ENCODE measurements around the gene LRRC74B.

LRRC74B gene

GRCh38 chr22:21014726-21015465 is 30.9 kb upstream of the LRRC74B start, which contains the start of gene P2RX6:
Gene P2RX6 (plus strand): TSS chr22:21015165. CDS start chr22:21015175, 10 bp downstream.
- no peak for DNase-seq

DNA sequence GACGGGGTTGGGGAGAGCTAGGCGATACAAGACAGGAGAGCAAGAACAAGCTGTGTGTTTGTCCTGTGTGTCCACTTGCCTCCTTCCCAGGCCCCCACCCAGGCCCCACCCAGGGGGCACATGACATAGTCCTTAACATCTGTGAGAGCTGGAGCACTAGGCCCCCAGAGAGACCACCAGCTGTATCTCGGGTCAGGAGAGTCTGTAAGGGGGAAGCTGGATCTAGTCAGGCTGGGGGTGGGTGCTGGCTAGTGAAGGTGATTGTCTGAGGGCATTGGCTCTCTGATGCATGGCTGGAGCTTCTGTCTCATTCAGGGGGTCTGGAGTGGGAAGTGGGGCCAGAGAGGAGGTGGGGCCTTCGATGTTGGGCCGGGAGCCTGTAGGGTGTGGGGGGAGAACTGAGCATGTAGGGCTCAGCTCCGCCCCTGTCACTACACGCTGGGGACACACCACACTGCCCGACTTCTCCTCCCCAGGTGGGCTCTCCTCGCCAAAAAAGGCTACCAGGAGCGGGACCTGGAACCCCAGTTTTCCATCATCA is 30.2 kb upstream of the LRRC74B start:
- no peak for DNase-seq

DNA sequence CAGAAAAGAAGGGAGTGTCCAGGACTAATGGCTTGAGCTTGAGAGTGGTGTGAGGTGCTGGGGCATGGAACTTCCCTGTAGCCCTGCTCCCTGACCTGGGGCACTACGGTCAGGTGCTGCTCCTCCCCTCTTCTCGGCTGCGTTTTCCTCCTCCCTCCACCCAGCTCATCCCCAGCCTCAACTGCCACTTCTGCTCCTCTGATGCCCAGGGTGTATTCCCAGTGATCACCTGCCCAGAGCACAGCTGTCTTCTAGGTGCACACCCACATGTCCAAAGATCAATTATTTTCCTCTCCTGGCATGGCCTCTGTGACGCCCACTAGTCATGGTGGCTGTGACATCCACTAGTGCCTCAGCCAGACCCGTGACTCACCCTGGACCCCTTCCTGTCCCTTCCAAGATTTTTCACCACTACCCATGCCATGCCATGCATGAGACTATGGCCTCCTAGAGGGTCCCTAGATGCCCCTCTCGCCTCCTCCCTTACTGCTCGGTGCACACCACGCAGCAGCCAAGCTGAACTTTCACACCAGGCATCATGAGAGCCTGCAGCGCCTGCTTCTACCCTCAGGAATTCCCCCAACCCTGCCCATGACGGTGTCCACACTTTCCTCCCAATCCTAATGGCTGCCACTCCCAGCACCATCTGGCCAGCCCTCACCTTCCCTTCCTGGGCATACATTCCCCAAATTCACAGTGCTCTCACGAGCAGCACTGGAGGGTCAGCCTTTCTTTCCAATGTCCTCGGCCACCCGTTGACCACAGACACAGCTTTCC is 28.9 kb upstream of the LRRC74B start:
- DNase-seq = no peak

DNA sequence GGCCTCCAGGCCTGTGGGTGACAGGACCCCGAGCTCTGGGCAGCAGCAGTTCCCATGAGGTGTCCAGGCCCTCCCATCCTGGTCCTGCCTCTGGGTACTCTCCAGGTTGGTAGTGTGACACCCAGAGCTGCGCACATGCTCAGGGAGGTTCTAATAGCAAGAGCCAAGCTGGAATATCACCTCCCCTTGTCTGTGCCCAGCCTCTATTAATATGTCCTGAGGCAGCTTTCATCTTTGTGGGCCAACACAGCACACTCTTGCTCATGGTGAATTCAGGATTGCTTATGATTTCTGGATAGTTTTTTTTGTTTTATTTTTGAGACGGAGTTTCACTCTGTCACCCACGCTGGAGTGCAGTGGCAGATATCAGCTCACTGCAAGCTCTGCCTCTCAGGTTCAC is 27.4 kb upstream of the LRRC74B start:
- no peak for DNase-seq

GRCh38 chr22:21020802-21021429 is 24.8 kb upstream of the LRRC74B start:
- DNase-seq = no peak

- DNase-seq = no peak
Observed at GRCh38 chr22:21022507-21022906, 23.2 kb upstream of the LRRC74B start.

GRCh38 chr22:21022955-21023614 is 22.7 kb upstream of the LRRC74B start:
- no peak for DNase-seq

GRCh38 chr22:21025266-21025665 is 20.5 kb upstream of the LRRC74B start:
- no peak for DNase-seq

- DNase-seq = no peak
Observed at GRCh38 chr22:21025763-21026755, 19.7 kb upstream of the LRRC74B start.

DNA sequence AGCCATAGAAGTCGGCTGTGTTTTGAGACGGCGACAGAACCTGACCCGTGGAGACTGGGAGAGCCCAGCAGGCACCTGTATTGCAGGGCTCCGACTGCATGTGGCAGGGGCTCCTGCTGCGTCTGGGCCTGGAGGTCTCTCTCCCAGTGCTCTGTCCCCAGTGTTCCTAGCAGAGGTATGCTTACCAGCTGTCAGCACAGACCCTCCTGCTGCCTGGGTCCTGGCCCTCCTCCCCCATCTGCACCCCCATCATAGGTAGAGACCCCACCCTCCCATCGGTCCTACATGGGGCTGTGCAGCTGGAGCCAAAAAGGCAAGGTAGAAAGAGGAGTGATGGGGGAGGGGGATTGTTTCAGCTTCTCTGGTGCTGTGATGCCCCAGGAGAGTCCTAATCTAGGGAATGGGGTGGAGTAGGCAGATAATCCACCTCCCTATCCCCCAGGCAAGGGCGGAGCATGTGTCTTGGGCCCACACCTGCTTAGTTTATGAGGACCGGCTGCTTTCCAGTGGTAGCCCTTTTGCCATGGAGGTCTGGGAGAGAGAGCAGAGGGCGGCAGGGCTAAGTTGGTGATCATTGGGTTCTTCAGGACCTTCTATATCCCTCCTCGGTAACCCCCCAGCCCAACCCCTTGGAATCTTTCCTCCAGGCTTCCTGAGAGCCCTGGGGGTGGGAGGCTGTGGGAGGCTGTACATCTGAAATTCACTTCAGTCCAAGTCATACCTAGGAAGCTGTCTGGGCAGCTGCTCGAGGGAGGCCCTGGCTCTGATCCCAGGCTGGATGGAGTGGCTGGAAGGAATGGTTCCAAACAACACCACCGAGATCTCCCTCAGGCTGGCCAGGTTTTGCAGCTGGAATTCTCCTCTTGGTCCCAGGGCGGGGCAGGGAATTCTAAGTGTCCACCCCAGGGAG is 18.7 kb upstream of the LRRC74B start:
- DNase-seq = no peak

DNA sequence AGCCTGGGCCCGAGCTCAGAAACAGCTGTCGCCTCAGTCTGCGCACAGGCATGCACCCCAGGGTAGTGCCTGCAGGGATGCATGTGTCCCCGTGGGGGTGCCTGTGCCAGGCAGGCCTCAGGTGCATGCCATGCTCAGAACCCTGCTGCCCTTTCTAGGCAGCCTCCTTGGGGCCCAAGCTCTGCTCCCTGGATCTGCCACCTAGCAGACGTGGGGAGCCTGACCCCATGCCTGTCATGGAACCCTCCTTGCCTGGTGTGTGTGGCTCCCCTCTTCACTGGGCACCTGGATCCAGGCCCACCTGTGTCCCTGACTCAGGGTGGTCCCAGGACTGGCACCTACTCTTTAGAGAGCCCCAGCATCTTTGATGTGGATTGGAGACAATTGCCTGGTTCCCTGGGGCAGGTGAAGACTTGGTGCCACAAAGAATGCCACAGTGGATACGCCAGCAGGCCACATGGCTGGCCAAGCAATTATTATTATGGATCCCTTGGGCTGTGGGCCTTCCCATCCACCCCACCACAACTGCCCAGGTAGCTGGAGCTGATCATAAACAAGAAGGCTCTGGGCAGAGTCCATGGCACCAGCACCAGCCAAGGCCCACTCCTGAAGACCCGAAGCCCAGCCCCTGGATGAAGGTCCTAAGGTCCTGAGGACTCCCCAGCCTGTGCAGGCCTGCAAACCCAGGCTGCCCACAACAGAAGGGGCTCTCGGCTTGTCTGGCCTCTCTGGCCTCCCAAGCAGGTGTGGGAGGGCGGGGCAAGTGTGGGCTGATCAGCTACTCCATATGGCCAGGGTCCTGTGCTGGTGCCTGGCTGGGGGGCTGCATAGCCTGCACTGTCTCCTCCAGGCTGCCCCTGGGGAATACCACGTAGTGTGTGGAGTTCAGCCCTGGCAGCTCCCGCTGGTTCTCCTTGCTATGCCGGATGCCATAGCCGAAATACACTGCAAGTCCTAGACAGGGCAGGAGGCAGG is 17.2 kb upstream of the LRRC74B start:
- no peak for DNase-seq

DNA sequence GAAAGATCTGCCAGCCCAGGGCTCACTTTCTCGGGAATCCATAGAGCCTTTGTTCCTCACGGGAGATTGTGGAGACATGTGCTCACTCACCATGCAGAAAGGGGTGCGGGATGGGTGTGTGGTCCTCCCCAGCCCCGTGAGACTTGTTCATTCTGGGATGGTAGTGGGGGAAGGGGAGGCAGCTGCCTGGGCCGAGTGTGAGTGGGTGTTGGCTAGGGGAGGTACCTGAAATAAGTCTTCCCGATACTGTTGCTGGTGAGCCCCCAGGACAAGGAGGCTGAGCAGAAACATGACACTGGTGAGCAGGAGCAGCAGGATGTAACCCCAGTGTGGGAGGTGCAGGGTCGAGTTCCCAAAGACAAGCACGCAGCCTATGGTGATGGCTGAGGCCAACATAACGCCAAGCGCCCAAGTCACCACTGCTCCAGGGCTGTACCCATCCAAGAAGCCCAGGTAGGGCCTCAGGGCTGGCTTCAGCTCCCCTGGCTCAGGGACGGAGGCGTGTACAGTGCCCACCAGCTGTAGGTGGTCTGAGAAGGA is 16.2 kb upstream of the LRRC74B start:
- DNase-seq = no peak

GRCh38 chr22:21030032-21030431 is 15.7 kb upstream of the LRRC74B start:
- DNase-seq = no peak

- DNase-seq = no peak
Observed at GRCh38 chr22:21030621-21031544, 14.9 kb upstream of the LRRC74B start.

DNA sequence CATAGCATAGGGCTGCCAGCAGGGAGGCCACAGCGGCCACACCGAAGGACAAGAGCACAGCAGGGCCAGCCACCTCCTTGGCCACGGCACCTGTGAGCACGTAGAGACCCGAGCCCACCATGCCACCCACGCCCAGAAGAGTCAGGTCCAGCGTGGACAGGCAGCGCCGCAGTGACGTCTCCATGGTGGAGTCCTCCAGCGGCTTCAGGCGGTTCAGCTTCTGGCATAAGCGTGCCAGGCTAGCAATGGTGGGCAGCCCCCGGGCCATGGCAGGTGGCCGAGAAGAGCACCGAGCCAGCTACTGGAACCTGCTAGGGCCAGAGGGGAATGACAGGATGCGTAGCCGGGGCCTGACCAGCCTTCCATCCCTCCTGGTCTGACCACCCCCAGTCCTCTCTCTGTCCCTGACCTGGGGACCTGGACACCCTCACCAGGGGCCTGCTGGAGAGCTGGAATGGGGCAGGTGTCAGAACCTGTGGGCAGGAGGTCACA is 14.2 kb upstream of the LRRC74B start:
- no peak for DNase-seq

GRCh38 chr22:21032037-21032867 is 13.5 kb upstream of the LRRC74B start, which contains the start of gene SLC7A4:
Gene SLC7A4 (minus strand): TSS chr22:21032561. CDS start chr22:21031812, 749 bp downstream.
- DNase-seq = no peak
